HAP-1 (cell line): Measurements from ENCODE around the gene CLCN2.
"Not testable (repeated sequence)": the region's sequence is repeated elsewhere in the genome, so short reads cannot be mapped to it uniquely, and the experiment has no call there.

Source experiments
- DNase-seq, 2 experiments: peaks; one replicate each; pipeline ENCODE4 v3.0.0-alpha.2; 2016 to 2020; ENCODE audit warnings: low spot score in 2 of 2
- H3K27me3 ChIP-seq: fragments of 250-450 bp; sonication (Bioruptor Pico); 2 replicates; pipeline ENCODE4 v1.5.1; 2020; ENCODE audit warnings: low read depth, mild to moderate bottlenecking, moderate library complexity
- H3K36me3 ChIP-seq: fragments of 250-450 bp; sonication (Bioruptor Pico); replicated peaks from 2 replicates; pipeline ENCODE4 v1.5.1; 2020; ENCODE audit warnings: mild to moderate bottlenecking
- H3K4me1 ChIP-seq: fragments of 250-450 bp; sonication (Bioruptor Pico); 2 replicates; pipeline ENCODE4 v1.5.1; 2020; ENCODE audit warnings: mild to moderate bottlenecking
- H3K4me3 ChIP-seq: fragments of 250-450 bp; sonication (Bioruptor Pico); 2 replicates; pipeline ENCODE4 v1.5.1; 2020; ENCODE audit warnings: mild to moderate bottlenecking, moderate library complexity
- H3K9me3 ChIP-seq: fragments of 250-450 bp; sonication (Bioruptor Pico); 2 replicates; pipeline ENCODE4 v1.5.1; 2020; ENCODE audit warnings: mild to moderate bottlenecking, moderate library complexity
- in situ Hi-C: fragments of 300-500 bp; cut with MboI; formaldehyde crosslinking; loops from 3 replicates; pipeline ENCODE4 v1.14.3; 2020; ENCODE audit warnings: low sequenced_read_pairs, inconsistent platforms, mixed read lengths

The CLCN2 gene

DNA sequence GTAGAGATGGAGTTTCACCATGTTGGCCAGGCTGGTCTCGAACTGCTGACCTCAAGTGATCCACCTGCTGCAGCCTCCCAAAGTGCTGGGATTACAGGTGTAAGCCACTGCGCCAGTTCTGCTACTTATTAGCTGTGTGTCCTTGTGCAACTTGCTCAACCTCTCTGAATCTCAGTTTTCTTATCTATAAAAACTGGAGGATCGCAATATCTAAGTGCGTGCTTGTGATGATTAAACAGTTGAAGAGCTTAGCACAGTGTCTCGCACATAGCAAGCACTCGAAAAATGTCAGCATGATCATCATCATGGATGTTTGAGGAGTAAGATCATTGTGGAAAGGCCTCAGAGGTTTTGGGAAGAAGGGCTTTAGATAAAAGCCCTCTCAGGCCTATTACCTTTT, 10.8 kb downstream of the CLCN2 start:
- H3K9me3 ChIP-seq: no peaks in the 10 kb centered on the region
- no peaks in the 10 kb centered on the region for H3K27me3 ChIP-seq
- DNase-seq: no peak
- in situ Hi-C loops: no loop called here
- H3K36me3 ChIP-seq: peaks cover 57% of the 10 kb centered on the region
- H3K4me3 ChIP-seq: no peak overlapping the region
- H3K4me1 ChIP-seq: peaks cover 3% of the 10 kb centered on the region; the same call in 1 of the 2 replicates

DNA sequence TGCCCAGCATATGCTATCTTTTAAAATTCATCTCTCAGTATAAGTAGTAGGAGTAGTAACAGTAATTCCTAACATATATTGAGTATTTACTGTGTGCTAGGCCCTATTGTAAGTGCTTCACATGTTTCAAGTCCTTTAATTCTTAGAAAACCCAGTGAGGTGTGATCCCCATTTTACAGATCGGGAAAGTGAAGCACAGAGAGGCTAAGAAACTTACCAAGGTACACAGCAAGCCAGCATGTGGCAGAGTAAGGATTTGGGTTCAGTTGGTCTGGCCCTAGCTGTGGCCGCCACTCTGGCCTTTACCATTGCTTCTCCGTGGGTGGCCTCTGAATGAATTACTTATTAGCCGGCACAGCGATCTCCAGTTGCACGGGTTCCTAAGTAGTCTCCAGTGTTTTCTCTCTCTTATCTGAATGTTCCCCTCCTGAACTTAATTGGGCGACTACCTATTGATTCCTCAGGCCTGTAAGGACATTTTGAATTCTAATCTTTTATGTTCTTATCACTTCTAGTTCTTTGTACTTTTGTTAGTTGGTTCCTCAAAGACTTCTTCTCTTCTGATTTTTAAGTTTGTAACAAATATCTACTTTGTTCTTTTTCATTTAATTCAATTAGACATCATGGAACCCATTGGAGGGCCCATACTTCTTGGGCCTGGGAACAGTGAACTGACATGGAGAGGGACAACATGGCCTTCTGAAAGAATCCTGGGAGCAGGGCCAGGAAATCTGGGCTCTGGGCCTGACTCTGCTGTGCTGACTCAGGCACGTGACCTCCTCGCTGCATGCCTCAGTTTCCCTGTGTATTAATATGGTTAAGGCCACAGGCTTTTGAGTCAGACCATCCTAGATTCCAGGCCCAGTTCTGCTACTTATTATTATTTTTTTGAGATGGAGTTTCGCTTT, 11.6 kb downstream of the CLCN2 start:
- H3K36me3 ChIP-seq: peaks cover 49% of the 10 kb centered on the region
- peaks cover 3% of the 10 kb centered on the region; the same call in 1 of the 2 replicates for H3K4me1 ChIP-seq
- in situ Hi-C loops: no loop called here
- no peaks in the 10 kb centered on the region for H3K27me3 ChIP-seq
- no peak overlapping the region for H3K4me3 ChIP-seq
- DNase-seq: no peak
- no peaks in the 10 kb centered on the region for H3K9me3 ChIP-seq

DNA sequence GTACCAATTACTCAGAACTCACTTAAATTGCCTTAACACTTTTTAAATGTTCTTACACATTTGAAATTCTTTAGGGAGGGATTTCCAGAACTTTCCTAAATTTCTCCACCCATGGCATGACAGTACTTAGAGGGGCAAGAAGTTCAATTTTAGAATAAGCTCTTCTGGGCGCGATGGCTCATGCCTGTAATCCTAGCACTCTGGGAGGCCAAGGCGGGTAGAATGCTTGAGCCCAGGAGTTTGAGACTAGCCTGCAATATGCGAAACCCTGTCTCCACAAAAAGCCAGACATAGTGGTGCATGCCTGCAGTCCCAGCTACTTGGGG, 13.4 kb downstream of the CLCN2 start:
- DNase-seq: no peak
- Histone ChIP-seq H3K4me1 (peaks cover 3% of the 10 kb centered on the region; the same call in 1 of the 2 replicates), H3K4me3 (no peak overlapping the region), H3K36me3 (peaks cover 34% of the 10 kb centered on the region), H3K27me3 (no peaks in the 10 kb centered on the region), H3K9me3 (no peaks in the 10 kb centered on the region)
- in situ Hi-C loops: no loop called here

DNA sequence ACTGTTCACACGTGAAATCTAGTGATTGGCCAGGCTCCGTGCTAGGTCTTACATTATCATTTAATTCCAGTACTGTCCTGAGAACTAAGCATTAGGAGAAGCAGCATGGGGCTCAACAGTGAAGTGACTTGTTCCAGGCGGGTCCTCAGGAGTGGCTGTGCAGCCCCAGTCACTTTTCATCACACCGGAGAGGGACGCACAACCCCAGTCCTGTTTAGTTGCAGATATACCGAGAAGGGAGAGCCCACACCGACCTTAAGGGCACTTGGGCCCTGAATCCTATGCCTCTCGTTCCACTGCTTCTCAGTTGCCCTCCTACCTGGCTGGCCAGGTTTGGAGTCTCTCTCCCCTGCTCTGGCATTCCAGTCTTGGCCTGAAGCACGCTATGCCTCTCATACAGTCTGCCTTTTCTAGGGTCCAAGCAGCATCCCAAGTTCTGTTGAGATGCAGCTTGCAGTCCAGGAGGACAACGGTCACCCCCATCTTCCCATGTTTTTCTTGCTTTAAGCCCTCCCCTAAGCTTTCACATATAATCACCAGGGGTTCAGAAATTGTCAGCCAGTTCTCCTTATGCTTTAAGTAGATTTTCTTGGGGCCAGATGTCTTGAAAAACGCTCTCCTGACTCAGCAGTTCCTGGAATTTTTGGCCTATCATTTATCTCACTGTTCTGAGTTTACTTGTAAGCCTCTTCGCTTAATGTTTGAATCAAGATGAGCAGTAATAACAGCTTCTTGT, 13.9 kb downstream of the CLCN2 start:
- Histone ChIP-seq H3K36me3 (peaks cover 29% of the 10 kb centered on the region), H3K27me3 (no peaks in the 10 kb centered on the region), H3K4me1 (peaks cover 3% of the 10 kb centered on the region; the same call in 1 of the 2 replicates), H3K9me3 (no peaks in the 10 kb centered on the region), H3K4me3 (no peak overlapping the region)
- no peak for DNase-seq
- in situ Hi-C loops: no loop called here

DNA sequence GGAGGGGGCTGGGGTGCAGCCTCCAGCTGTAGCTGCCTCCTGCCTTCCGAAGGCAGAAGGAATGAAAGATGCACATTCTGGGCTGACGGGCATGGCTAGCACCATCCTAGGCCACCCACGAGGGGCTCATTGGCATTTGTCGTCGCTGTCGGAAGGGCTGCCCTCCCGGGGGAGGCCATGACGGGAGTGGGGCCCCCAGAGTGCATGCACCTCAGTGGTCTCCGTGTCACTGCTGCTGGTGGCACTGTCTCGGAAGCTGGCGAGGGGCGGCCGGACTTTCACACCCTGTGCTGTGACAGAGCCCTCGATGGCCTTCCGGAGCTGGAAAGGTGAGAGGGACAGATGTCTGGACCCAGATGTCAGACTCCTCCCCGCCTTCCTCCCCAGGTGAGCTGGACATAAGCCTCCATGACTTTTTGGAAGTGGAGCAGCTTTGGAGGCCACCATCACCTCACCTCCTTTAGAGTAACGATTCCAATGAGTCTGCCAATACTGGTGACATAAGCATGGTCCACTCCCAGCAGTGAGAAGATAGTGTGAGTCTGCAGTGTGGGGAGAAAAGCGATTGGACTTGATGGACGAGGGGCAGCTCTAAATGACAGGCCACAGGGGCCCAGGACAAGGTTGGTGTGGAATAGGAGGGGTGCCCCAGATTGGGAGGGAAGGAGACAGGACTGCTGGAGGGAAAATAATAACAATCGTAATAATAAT, 14.8 kb downstream of the CLCN2 start:
- in situ Hi-C loops: no loop called here

DNA sequence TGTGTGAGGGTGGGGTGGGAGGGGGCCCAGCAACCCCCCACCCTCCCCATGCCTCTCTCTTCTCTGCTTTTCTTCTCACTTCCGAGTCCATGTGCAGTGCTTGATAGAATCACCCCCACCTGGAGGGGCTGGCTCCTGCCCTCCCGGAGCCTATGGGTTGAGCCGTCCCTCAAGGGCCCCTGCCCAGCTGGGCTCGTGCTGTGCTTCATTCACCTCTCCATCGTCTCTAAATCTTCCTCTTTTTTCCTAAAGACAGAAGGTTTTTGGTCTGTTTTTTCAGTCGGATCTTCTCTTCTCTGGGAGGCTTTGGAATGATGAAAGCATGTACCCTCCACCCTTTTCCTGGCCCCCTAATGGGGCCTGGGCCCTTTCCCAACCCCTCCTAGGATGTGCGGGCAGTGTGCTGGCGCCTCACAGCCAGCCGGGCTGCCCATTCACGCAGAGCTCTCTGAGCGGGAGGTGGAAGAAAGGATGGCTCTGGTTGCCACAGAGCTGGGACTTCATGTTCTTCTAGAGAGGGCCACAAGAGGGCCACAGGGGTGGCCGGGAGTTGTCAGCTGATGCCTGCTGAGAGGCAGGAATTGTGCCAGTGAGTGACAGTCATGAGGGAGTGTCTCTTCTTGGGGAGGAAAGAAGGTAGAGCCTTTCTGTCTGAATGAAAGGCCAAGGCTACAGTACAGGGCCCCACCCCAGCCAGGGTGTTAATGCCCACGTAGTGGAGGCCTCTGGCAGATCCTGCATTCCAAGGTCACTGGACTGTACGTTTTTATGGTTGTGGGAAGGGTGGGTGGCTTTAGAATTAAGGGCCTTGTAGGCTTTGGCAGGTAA, 15.9 kb downstream of the CLCN2 start:
- peak; percentile 80 to 82 for DNase-seq
- no peaks in the 10 kb centered on the region for H3K27me3 ChIP-seq
- peaks cover 3% of the 10 kb centered on the region; the same call in 1 of the 2 replicates for H3K4me1 ChIP-seq
- H3K9me3 ChIP-seq: no peaks in the 10 kb centered on the region
- no peak overlapping the region for H3K4me3 ChIP-seq
- in situ Hi-C loops: no loop called here
- peaks cover 10% of the 10 kb centered on the region for H3K36me3 ChIP-seq

More for the DNA sequence above, 14.8 kb downstream of the CLCN2 start:
- H3K4me1 ChIP-seq: peaks cover 3% of the 10 kb centered on the region; the same call in 1 of the 2 replicates
- H3K36me3 ChIP-seq: peaks cover 20% of the 10 kb centered on the region
- H3K27me3 ChIP-seq: no peaks in the 10 kb centered on the region
- no peak for DNase-seq
- H3K4me3 ChIP-seq: no peak overlapping the region
- no peaks in the 10 kb centered on the region for H3K9me3 ChIP-seq

DNA sequence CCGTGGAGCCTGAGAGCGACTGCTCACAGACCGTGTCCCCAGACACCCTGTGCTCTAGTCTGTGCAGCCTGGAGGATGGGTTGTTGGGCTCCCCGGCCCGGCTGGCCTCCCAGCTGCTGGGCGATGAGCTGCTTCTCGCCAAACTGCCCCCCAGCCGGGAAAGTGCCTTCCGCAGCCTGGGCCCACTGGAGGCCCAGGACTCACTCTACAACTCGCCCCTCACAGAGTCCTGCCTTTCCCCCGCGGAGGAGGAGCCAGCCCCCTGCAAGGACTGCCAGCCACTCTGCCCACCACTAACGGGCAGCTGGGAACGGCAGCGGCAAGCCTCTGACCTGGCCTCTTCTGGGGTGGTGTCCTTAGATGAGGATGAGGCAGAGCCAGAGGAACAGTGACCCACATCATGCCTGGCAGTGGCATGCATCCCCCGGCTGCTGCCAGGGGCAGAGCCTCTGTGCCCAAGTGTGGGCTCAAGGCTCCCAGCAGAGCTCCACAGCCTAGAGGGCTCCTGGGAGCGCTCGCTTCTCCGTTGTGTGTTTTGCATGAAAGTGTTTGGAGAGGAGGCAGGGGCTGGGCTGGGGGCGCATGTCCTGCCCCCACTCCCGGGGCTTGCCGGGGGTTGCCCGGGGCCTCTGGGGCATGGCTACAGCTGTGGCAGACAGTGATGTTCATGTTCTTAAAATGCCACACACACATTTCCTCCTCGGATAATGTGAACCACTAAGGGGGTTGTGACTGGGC, 16.7 kb downstream of the CLCN2 start:
- DNase-seq: no peak
- in situ Hi-C loops: no loop called here
- no peaks in the 10 kb centered on the region for H3K9me3 ChIP-seq
- H3K4me1 ChIP-seq: peaks cover 3% of the 10 kb centered on the region; the same call in 1 of the 2 replicates
- no peaks in the 10 kb centered on the region for H3K27me3 ChIP-seq
- H3K36me3 ChIP-seq: peaks cover 6% of the 10 kb centered on the region; the same call in 1 of the 2 replicates
- no peak overlapping the region for H3K4me3 ChIP-seq

DNA sequence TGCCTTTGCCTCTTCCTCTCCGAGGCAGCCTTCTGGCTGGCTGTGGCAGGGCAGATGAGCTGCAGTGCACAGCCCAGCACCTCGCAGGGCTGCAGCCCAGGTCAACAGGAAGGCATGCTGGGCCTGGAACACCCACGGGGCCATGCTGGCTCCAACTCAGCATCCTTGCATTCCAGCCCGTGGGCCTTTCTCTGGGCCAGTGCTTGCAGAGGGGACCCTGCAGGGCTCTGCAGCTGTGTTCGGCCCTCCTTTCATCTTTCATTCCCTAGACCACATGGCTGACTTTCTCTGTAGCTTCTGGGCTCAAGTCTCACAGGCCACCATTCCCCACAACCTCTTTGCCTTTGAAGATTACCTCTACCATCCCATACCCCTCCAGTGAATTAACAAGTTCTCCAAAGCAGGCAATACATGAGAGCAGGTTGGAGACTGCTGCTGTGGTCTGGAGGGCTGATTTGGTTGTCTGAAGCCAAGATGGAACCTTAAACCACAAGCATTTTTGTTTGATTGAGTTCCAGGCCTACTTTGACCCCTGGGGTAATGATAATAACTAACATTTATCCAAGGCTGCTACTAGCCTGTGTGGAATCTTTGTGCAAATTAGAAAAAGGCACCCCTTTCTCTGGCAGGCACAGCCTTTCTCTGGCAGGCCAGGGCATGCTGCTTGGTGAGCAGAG, 18.1 kb downstream of the CLCN2 start:
- Histone ChIP-seq H3K9me3 (no peaks in the 10 kb centered on the region), H3K36me3 (peaks cover 6% of the 10 kb centered on the region; the same call in 1 of the 2 replicates), H3K27me3 (no peaks in the 10 kb centered on the region), H3K4me1 (peaks cover 3% of the 10 kb centered on the region; the same call in 1 of the 2 replicates), H3K4me3 (no peak overlapping the region)
- in situ Hi-C loops: no loop called here
- no peak for DNase-seq

DNA sequence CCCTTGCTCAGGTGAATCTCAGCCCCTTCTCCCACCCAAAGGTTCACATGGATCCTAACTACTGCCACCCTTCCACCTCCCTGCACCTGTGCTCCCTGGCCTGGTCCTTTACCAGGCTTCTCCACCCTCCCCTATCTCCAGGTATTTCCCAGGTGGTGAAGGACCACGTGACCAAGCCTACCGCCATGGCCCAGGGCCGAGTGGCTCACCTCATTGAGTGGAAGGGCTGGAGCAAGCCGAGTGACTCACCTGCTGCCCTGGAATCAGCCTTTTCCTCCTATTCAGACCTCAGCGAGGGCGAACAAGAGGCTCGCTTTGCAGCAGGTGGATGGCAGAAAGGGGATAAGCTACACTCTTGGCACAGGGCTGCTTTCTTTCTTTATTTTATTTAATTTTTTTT, 19.5 kb downstream of the CLCN2 start:
- H3K9me3 ChIP-seq: no peaks in the 10 kb centered on the region
- peaks cover 2% of the 10 kb centered on the region; the same call in 1 of the 2 replicates for H3K36me3 ChIP-seq
- no peaks in the 10 kb centered on the region for H3K27me3 ChIP-seq
- peaks cover 3% of the 10 kb centered on the region; the same call in 1 of the 2 replicates for H3K4me1 ChIP-seq
- no peak overlapping the region for H3K4me3 ChIP-seq
- in situ Hi-C loops: no loop called here
- no peak for DNase-seq

DNA sequence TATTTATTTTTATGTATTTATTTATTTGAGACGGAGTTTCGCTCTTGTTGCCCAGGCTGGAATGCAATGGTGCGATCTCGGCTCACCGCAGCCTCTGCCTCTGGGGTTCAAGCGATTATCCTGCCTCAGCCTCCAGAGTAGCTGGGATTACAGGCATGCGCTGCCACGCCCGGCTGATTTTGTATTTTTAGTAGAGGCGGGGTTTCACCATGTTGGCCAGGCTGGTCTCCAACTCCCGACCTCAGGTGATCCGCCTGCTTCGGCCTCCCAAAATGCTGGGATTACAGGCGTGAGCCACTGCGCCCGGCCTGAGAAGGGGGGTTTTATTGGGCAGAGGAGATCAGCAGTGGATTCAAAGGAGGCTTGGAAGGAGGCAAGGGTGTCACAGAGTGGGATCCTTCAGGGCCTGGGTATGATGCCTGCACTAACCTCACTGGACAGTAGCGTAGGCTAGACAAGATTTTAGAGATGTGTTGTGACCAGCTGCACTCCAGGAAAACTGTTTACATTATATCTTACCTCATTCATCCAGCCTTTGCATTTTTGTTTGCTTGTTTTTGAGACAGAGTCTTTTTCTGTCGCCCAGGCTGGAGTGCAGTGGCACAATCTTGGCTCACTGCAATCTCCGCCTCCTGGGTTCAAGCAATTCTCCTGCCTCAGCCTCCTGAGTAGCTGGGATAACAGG, 21.8 kb downstream of the CLCN2 start:
- H3K4me1 ChIP-seq, H3K4me3 ChIP-seq, in situ Hi-C loops, DNase-seq, H3K9me3 ChIP-seq, H3K27me3 ChIP-seq: not testable (repeated sequence)
- H3K36me3 ChIP-seq: peaks cover 14% of the 10 kb centered on the region

DNA sequence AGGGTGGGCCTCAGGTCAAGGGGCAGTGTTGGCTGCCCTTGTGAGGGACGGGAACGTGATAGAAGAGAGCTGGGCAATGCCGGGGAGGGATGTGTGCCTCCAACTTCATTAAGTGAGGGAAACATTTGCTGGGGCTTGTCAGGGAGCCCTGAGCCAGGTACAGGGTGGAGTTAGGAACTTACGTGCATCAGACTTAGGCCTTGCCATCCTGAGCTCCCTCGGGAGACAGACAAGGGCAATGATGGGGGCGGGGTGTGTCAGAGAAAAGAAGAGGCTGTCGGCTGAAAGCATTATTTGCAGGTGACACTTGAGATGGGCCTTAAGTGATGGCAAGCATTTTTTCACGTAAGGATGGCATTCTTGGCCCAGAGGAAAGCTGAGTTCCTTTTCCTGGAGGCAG, 22.4 kb downstream of the CLCN2 start:
- Histone ChIP-seq H3K4me3 (no peak overlapping the region), H3K4me1 (no peaks in the 10 kb centered on the region), H3K36me3 (peaks cover 20% of the 10 kb centered on the region), H3K9me3 (no peaks in the 10 kb centered on the region), H3K27me3 (no peaks in the 10 kb centered on the region)
- in situ Hi-C loops: no loop called here
- no peak for DNase-seq

DNA sequence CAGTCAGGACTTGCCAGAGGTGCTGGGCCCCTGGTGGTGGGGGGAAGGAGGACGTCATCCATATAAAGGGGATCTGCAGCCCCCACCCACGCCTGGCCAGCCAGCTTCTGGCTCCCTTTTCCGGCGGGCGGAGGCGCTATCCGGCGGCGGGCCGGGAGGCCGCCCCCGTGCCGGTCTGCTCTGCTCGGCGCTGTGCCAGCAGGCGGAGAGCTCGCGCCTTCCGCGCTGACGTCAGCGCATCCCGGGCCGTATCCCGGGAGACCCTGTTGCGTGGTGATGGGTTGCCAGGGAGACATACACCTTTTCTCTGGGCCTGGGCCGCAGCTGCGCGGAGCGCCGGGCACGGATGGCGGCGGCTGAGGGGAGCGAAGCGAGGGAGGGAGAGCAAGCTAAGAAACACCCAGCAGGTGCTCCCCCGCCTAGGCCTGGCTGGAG, 22.9 kb downstream of the CLCN2 start:
- in situ Hi-C loops: no loop called here
- no peak for DNase-seq
- Histone ChIP-seq H3K9me3 (no peaks in the 10 kb centered on the region), H3K4me1 (no peaks in the 10 kb centered on the region), H3K4me3 (no peak overlapping the region), H3K27me3 (no peaks in the 10 kb centered on the region), H3K36me3 (peaks cover 24% of the 10 kb centered on the region)
